PC-3 (cell line): ENCODE data around the gene PLXNA4.

ENCODE experiments used
- CTCF ChIP-seq: fragments of 300-600 bp; sonication (generic); conservative IDR thresholded peaks from 2 replicates; pipeline ENCODE4 v1.5.1; 2017; ENCODE audit warnings: antibody characterized with exemption, low read depth, mild to moderate bottlenecking, low read length
- EZH2phosphoT487 ChIP-seq: fragments of 300-600 bp; sonication (generic); IDR thresholded peaks from 2 replicates; pipeline ENCODE4 v1.6.1; 2018; ENCODE audit warnings: mild to moderate bottlenecking, antibody characterized with exemption, low read length, borderline replicate concordance

- TF ChIP-seq CTCF = no peak
- no peak for TF ChIP-seq EZH2phosphoT487
These were observed 93.4 kb downstream of the PLXNA4 start for GRCh38 chr7:132482866-132483265.
